ENCODE results near the gene NAV2. TPM values are rescaled to one million over a fixed set of nuclear protein-coding genes. Genes with fewer than 3 reads are reported as not detected.
"Not testable (repeated sequence)": the region's sequence is repeated elsewhere in the genome, so short reads cannot be mapped to it uniquely, and the experiment has no call there.

The NAV2 gene
- polyA plus RNA-seq, 3 donors = not detected

DNA sequence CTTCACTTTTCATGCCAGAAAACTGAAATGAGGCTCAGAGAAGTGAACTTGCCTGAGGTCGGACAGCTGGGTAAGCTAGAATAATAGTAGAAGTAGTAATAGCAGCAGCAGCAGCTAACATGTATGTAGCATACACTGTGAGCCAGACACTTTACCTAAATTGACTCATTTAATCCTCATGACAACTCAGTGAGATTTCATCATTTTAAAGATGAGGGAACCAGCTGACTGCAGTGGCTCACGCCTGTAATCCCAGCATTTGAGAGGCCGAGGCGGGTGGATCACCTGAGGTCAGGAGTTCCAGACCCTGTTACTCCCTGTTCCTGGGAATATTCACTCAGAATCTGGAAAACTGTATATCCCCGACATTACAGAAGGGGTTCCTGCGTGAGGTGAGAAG lies 293.1 kb downstream of the NAV2 start:
- Histone ChIP-seq H3K4me1 (ENCODE audit: control insufficient read depth in 1 of 2, insufficient read depth in 2 of 2, low read length in 2 of 2) (no peaks in the 10 kb centered on the region), H3K4me2 (replicated peaks; ENCODE audit: extremely low read depth, low read length, poor library complexity, severe bottlenecking) (no peak overlapping the region), H3K4me3 (replicated peaks in 1 of 3; ENCODE audit: low read depth in 2 of 3, low read length in 3 of 3) (no peak overlapping the region), H3K27me3 (ENCODE audit: control insufficient read depth in 2 of 2, insufficient read depth in 2 of 2, low read length in 2 of 2) (no peaks in the 10 kb centered on the region), H3K9me3 (replicated peaks in 1 of 2; ENCODE audit: control insufficient read depth in 1 of 2, insufficient read depth in 1 of 2, low read length in 2 of 2) (no peaks in the 10 kb centered on the region), H3K27ac (ENCODE audit: low read depth in 1 of 2, low read length in 2 of 2) (no peak overlapping the region), H3K79me2 (ENCODE audit: insufficient read depth, low read length) (no peaks in the 10 kb centered on the region), H3K36me3 (replicated peaks in 1 of 2; ENCODE audit: control insufficient read depth in 1 of 2, insufficient read depth in 2 of 2, low read length in 2 of 2) (no peaks in the 10 kb centered on the region), H2AFZ (ENCODE audit: insufficient read depth, low read depth, low read length, poor library complexity, severe bottlenecking) (no peak overlapping the region), H4K20me1 (ENCODE audit: insufficient read depth, low read length) (no peaks in the 10 kb centered on the region), H3K9ac (ENCODE audit: insufficient read depth, low read length, poor library complexity, severe bottlenecking) (no peak overlapping the region)
- Mint-ChIP-seq H3K9me3 (peaks cover 0 to 4% (median 0%) of the 10 kb centered on the region in 7 donors), H3K27me3 (ENCODE audit: low read depth in 3 of 3) (peaks cover 0 to 2% (median 0%) of the 10 kb centered on the region in 3 donors), H3K4me3 (no peak overlapping the region), H3K27ac (peak overlapping the region in 1 of 7 donors; percentile 68), H3K4me1 (no peaks in the 10 kb centered on the region), H3K36me3 (no peaks in the 10 kb centered on the region)
- no peak for DNase-seq
- intact Hi-C loops (cut with micrococcal nuclease) = loop anchor here in 1 of 2 donors (10.0 kb wide), 1 partner anchor 61 kb away; no protein-coding TSS in a partner anchor
- 96% methylated on average over 3 of the region's 6 CpGs for WGBS (ENCODE audit: insufficient coverage)
- TF ChIP-seq, protein P1, sequence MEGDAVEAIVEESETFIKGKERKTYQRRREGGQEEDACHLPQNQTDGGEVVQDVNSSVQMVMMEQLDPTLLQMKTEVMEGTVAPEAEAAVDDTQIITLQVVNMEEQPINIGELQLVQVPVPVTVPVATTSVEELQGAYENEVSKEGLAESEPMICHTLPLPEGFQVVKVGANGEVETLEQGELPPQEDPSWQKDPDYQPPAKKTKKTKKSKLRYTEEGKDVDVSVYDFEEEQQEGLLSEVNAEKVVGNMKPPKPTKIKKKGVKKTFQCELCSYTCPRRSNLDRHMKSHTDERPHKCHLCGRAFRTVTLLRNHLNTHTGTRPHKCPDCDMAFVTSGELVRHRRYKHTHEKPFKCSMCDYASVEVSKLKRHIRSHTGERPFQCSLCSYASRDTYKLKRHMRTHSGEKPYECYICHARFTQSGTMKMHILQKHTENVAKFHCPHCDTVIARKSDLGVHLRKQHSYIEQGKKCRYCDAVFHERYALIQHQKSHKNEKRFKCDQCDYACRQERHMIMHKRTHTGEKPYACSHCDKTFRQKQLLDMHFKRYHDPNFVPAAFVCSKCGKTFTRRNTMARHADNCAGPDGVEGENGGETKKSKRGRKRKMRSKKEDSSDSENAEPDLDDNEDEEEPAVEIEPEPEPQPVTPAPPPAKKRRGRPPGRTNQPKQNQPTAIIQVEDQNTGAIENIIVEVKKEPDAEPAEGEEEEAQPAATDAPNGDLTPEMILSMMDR (IDR thresholded peaks at IDR 0.05) = no peak

DNA sequence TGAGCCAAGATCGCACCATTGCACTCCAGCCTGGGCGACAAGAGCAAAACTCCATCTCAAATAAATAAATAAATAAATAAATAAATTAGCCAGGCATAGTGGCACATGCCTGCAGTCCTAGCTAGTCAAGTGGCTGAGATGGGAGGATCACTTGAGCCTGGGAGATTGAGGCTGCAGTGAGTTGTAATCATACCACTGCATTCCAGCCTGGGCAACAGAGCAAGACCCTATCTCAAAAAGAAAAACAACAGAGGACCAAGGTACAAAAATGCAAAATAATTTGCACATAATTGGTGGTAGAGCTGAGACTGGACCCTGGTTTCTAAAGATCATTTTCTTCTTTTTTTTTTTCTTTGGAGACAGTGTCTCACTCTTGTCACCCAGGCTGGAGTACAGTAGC lies 294.0 kb downstream of the NAV2 start:
- H3K9me3 ChIP-seq (replicated peaks in 1 of 2; ENCODE audit: control insufficient read depth in 1 of 2, insufficient read depth in 1 of 2, low read length in 2 of 2); H3K79me2 ChIP-seq (ENCODE audit: insufficient read depth, low read length); H3K36me3 ChIP-seq (replicated peaks in 1 of 2; ENCODE audit: control insufficient read depth in 1 of 2, insufficient read depth in 2 of 2, low read length in 2 of 2); H3K36me3 Mint-ChIP-seq; H4K20me1 ChIP-seq (ENCODE audit: insufficient read depth, low read length); H3K4me2 ChIP-seq (replicated peaks; ENCODE audit: extremely low read depth, low read length, poor library complexity, severe bottlenecking); H3K9me3 Mint-ChIP-seq; H3K27me3 ChIP-seq (ENCODE audit: control insufficient read depth in 2 of 2, insufficient read depth in 2 of 2, low read length in 2 of 2); H3K27me3 Mint-ChIP-seq (ENCODE audit: low read depth in 3 of 3); H3K9ac ChIP-seq (ENCODE audit: insufficient read depth, low read length, poor library complexity, severe bottlenecking); H3K4me1 ChIP-seq (ENCODE audit: control insufficient read depth in 1 of 2, insufficient read depth in 2 of 2, low read length in 2 of 2); H3K27ac ChIP-seq (ENCODE audit: low read depth in 1 of 2, low read length in 2 of 2); H3K27ac Mint-ChIP-seq; DNase-seq; H3K4me3 Mint-ChIP-seq; H2AFZ ChIP-seq (ENCODE audit: insufficient read depth, low read depth, low read length, poor library complexity, severe bottlenecking); H3K4me3 ChIP-seq (replicated peaks in 1 of 3; ENCODE audit: low read depth in 2 of 3, low read length in 3 of 3); H3K4me1 Mint-ChIP-seq: not testable (repeated sequence)
- no CpG with 5 or more reads among the region's 2 CpGs for WGBS (ENCODE audit: insufficient coverage)
- intact Hi-C loops (cut with micrococcal nuclease) = loop anchor here in 1 of 2 donors (10.0 kb wide), 1 partner anchor 62 kb away; no protein-coding TSS in a partner anchor

Data from CD14-positive monocyte (primary cell).